Nephron progenitor cell (in vitro differentiated cells): ENCODE data around the gene SNCA.

Source experiments
- DNase-seq: peaks from one replicate; pipeline ENCODE4 v3.0.0; 2021
- H3K27ac Mint-ChIP-seq: 2 replicates; pipeline ENCODE4 v1.8.0; 2021; ENCODE audit warnings: mild to moderate bottlenecking, moderate library complexity, mixed read lengths
- H3K27me3 Mint-ChIP-seq: 2 replicates; pipeline ENCODE4 v1.8.0; 2021; ENCODE audit warnings: mild to moderate bottlenecking, low read depth, mixed read lengths; ENCODE audit not compliant: poor library complexity
- H3K36me3 Mint-ChIP-seq: 2 replicates; pipeline ENCODE4 v1.8.0; 2021; ENCODE audit warnings: low read depth, mixed read lengths
- H3K4me1 Mint-ChIP-seq: 2 replicates; pipeline ENCODE4 v1.8.0; 2021; ENCODE audit warnings: mixed read lengths
- H3K4me3 Mint-ChIP-seq: 2 replicates; pipeline ENCODE4 v1.8.0; 2021; ENCODE audit warnings: mild to moderate bottlenecking, moderate library complexity, mixed read lengths
- H3K9me3 Mint-ChIP-seq: 2 replicates; pipeline ENCODE4 v1.8.0; 2021; ENCODE audit warnings: mild to moderate bottlenecking, moderate library complexity, mixed read lengths
- CTCF ChIP-seq: fragments of 200-600 bp; sonication (generic); IDR thresholded peaks from 2 replicates; pipeline ENCODE4 v1.5.0; 2021; ENCODE audit warnings: antibody characterized with exemption

Gene SNCA

GRCh38 chr4:89752932-89753598 is 83.9 kb downstream of the SNCA start:
- Mint-ChIP-seq H3K4me1 (peaks cover 61% of the 10 kb centered on the region), H3K4me3 (peak overlapping the region; percentile 49), H3K9me3 (no peaks in the 10 kb centered on the region), H3K36me3 (no peaks in the 10 kb centered on the region), H3K27me3 (no peaks in the 10 kb centered on the region), H3K27ac (peak overlapping the region; percentile 87)
- TF ChIP-seq CTCF = no peak
- DNase-seq = peak; percentile 16

- no peaks in the 10 kb centered on the region for H3K27me3 Mint-ChIP-seq
- no peaks in the 10 kb centered on the region for H3K9me3 Mint-ChIP-seq
- no peak overlapping the region for H3K4me3 Mint-ChIP-seq
- H3K4me1 Mint-ChIP-seq = peaks cover 56% of the 10 kb centered on the region
- no peaks in the 10 kb centered on the region for H3K36me3 Mint-ChIP-seq
- peak overlapping the region; percentile 71 for H3K27ac Mint-ChIP-seq
- DNase-seq = no peak
- TF ChIP-seq CTCF = no peak
Observed at GRCh38 chr4:89751416-89751815, 85.5 kb downstream of the SNCA start.

- H3K4me3 Mint-ChIP-seq = no peak overlapping the region
- H3K9me3 Mint-ChIP-seq = no peaks in the 10 kb centered on the region
- peaks cover 31% of the 10 kb centered on the region for H3K4me1 Mint-ChIP-seq
- no peak for TF ChIP-seq CTCF
- no peak for DNase-seq
- peaks cover 13% of the 10 kb centered on the region for H3K36me3 Mint-ChIP-seq
- H3K27ac Mint-ChIP-seq = no peak overlapping the region
- no peaks in the 10 kb centered on the region for H3K27me3 Mint-ChIP-seq
Observed at GRCh38 chr4:89746377-89746776, 90.6 kb downstream of the SNCA start.

GRCh38 chr4:89745708-89746107 is 91.3 kb downstream of the SNCA start:
- TF ChIP-seq CTCF = no peak

GRCh38 chr4:89744914-89745313 is 92.0 kb downstream of the SNCA start:
- no peaks in the 10 kb centered on the region for H3K27me3 Mint-ChIP-seq
- no peak for DNase-seq
- H3K4me3 Mint-ChIP-seq = no peak overlapping the region
- peaks cover 8% of the 10 kb centered on the region for H3K9me3 Mint-ChIP-seq
- H3K27ac Mint-ChIP-seq = no peak overlapping the region
- H3K4me1 Mint-ChIP-seq = peaks cover 27% of the 10 kb centered on the region
- no peak for TF ChIP-seq CTCF
- peaks cover 23% of the 10 kb centered on the region for H3K36me3 Mint-ChIP-seq

More at GRCh38 chr4:89745708-89746107, 91.3 kb downstream of the SNCA start:
- H3K36me3 Mint-ChIP-seq = peaks cover 17% of the 10 kb centered on the region
- peaks cover 3% of the 10 kb centered on the region for H3K9me3 Mint-ChIP-seq
- peaks cover 27% of the 10 kb centered on the region for H3K4me1 Mint-ChIP-seq
- H3K27me3 Mint-ChIP-seq = no peaks in the 10 kb centered on the region
- no peak for DNase-seq
- H3K27ac Mint-ChIP-seq = peak overlapping the region; percentile 33
- no peak overlapping the region for H3K4me3 Mint-ChIP-seq

- H3K4me1 Mint-ChIP-seq = peaks cover 21% of the 10 kb centered on the region
- H3K27ac Mint-ChIP-seq = no peak overlapping the region
- H3K27me3 Mint-ChIP-seq = peaks cover 4% of the 10 kb centered on the region
- no peak for TF ChIP-seq CTCF
- H3K9me3 Mint-ChIP-seq = peaks cover 23% of the 10 kb centered on the region
- H3K36me3 Mint-ChIP-seq = peaks cover 52% of the 10 kb centered on the region
- H3K4me3 Mint-ChIP-seq = no peak overlapping the region
- DNase-seq = no peak
Observed at GRCh38 chr4:89741768-89742167, 95.2 kb downstream of the SNCA start.
